GM12874 (cell line): ENCODE results near the gene ASB13.

Source experiments
- TF ChIP-seq, protein P1 (sequence below): IDR thresholded peaks from 2 replicates; pipeline ENCODE4 v1.5.1; 2011; ENCODE audit warnings: low read depth, mild to moderate bottlenecking, control low read depth, low read length, moderate library complexity; ENCODE audit not compliant: insufficient read depth

Gene ASB13, protein sequence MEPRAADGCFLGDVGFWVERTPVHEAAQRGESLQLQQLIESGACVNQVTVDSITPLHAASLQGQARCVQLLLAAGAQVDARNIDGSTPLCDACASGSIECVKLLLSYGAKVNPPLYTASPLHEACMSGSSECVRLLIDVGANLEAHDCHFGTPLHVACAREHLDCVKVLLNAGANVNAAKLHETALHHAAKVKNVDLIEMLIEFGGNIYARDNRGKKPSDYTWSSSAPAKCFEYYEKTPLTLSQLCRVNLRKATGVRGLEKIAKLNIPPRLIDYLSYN

DNA sequence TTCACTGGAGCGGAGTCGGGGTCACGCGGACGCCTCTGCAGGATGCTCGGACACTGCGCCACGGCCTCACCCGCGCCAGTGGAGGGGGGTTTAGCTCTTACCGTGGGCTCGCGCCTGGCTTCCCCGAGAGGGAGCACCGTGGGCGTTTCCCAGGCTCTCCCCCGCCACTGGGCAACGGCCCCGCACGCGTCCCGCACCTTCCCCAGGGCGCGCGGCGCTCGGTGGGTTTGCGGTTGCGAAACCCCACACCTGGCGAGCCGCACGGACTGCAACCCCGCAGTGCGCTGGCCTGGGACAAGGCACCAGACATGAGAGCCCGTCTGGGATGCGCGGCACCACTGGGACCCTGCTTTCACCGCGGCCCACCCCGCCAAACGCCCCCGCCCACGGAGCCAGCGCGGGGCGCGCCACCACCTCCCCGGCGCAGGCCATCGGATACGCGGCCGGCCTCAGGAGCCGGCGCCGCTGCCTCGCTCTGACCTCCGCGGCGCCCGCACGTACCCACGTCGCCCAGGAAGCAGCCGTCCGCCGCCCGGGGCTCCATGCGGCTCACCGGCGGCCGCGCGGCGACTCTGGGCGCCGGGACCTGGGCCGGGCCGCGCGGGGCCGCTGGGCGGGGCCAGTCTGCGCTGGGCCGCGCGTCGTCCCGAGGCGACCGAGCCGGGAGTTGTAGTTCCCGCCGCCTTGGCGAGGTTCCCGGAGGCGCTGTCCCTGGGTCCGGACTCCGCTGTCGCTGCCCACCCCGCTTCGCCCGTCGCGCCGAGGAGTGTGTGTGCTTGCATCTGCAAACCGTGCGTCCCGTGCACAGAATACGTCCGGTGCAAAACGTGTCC lies at the start of gene ASB13:
Gene ASB13 (minus strand): TSS at position 588 of the 833 bp plus-strand sequence. CDS start 44 bp downstream, at position 544.
- TF ChIP-seq, protein P1, sequence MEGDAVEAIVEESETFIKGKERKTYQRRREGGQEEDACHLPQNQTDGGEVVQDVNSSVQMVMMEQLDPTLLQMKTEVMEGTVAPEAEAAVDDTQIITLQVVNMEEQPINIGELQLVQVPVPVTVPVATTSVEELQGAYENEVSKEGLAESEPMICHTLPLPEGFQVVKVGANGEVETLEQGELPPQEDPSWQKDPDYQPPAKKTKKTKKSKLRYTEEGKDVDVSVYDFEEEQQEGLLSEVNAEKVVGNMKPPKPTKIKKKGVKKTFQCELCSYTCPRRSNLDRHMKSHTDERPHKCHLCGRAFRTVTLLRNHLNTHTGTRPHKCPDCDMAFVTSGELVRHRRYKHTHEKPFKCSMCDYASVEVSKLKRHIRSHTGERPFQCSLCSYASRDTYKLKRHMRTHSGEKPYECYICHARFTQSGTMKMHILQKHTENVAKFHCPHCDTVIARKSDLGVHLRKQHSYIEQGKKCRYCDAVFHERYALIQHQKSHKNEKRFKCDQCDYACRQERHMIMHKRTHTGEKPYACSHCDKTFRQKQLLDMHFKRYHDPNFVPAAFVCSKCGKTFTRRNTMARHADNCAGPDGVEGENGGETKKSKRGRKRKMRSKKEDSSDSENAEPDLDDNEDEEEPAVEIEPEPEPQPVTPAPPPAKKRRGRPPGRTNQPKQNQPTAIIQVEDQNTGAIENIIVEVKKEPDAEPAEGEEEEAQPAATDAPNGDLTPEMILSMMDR, result no peak

DNA sequence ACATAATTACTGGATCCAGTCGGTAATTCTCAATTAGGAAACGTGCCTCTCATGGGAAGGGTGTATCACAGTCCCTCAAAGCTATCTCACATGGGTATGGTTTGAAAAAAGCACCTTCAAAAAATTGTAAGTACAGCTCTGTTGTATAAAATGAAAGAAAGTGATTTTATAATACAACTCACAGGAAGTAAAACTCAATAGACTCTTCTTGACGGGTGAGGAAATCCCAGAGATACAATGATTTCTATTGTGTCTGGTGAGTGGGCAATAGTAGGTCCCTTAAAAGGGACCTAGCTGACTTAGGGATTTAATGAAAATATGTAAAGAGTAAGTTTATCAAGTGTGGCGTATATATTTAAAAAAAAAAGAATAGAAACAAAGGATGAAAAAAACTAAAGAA lies 45.2 kb upstream of the ASB13 start:
- TF ChIP-seq, protein P1, result no peak

DNA sequence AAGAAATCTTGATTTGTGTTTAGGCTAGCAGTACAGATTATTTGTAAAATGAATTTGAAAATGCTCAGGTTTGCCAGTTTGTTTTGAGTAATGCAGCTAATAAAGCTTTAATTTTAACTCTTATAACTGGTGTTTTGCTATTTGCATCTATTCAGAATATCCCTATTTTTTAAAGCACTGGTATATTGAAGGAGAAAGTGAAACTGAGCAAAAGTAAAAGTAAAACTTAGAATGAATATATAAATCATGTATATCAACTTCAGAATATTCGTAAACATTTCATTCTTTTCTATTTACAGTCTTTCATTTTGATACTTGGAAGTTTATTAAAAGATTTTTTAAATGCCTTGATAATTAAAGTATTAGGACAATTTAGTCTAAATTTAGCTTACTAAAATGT lies 44.5 kb upstream of the ASB13 start:
- TF ChIP-seq, protein P1, result no peak

DNA sequence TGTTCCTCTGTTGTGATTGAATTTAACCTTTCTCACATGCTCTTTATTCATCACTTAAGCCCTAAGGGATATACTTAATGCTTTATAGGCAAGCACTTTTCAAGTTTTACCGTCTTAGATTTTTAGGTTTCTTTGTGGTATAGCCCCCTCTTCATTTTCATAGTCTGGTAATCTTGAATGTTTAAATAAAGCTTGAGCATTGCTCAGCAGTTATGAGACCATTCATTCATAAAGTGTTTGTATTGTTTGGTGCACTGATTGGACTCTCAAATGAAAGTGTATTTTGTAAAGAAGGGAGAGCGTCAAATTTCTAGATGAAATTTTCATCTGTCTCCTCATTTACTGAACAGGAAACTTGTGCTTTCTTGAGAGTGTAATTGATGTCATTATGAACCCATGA lies 43.5 kb upstream of the ASB13 start:
- TF ChIP-seq, protein P1, result no peak

DNA sequence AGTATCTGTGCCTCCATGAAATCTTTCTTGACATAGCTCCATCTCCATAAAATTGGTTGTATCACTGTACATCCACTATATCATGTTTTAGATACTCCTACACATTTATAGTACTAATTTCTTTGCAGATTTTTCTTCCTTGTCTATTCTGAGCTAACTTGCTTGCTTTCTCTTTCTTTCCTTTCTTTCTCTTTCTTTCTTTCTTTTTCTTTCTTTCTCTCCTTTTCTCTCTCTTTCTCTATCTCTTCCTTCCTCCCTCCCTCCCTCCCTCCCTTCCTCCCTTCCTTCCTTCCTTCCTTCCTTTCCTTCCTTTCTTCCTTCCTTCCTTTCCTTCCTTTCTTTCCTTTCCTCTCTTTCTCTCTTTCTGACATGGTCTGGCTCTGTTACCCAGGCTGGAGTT lies 42.0 kb upstream of the ASB13 start:
- TF ChIP-seq, protein P1, result no peak

DNA sequence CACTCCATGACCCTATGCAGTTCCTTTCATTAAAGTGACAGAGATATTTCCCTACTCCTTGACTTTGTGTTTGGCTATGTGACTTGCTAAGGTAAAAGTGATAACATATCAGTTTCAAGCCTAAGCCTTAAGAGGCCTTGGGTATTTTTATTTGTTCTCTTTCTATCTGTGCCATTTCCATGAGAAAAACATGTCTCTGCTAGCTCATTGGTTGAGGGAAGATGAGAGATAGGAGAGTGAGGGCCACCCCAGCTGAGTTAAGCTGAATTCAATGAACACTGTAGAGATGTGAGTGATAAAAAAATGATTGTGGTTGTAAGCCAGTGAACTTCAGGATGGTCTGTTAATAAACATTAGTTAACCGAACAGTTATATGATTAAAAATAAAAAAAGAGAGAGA lies 31.7 kb upstream of the ASB13 start:
- TF ChIP-seq, protein P1, result no peak

DNA sequence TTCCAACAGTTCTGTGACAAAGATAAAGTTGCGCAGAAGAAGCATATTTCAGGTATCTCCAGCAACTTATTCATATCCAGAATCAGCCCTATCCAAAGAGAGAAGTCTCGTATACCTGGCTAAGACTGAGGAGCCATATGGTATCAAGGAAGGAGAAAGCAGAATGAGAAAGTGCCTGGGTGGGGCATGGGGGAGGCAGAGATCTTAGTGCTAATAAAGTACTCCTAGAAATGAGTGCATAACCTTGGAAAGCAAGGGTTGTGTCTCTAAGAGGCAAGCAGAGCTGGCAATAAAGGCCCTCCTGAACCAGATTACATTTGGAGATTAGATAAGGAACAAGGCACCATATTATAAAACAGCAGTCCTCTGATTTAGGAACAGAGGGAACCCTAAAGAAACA lies 30.9 kb upstream of the ASB13 start:
- TF ChIP-seq, protein P1, result no peak
